ENCODE data around the gene SEC14L2.
"Not testable (repeated sequence)": the region's sequence is repeated elsewhere in the genome, so short reads cannot be mapped to it uniquely, and the experiment has no call there.

SEC14L2 gene

DNA sequence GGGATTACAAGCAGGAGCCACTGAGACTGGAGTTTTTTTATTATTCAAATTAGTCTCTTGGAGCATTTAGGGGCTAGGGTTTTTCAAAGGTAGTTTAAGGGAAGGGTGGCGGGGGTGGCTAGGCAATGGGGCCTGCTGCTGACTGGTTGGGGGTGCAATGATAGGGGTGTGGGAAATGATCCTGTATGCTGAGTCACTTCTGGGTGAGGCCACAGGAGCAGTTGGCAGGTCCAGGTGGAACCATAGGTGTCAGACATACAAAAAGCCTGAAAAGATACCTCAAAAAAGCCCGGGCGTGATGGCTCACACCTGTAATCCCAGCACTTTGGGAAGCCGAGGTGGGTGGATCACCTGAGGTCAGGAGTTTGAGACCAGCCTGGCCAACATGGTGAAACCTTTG lies 42.4 kb downstream of the SEC14L2 start:
- in situ Hi-C loops (cut with MboI; ENCODE audit: low sequenced_read_pairs, unreplicated experiment): no loop called here
- no peak for DNase-seq (ENCODE audit: low spot score)
- TF ChIP-seq CTCF (IDR thresholded peaks at IDR 0.05; ENCODE audit: borderline replicate concordance, control extremely low read depth, extremely low read depth, insufficient read depth, missing control alignments): no peak

GRCh38 chr22:30439836-30440235 lies 43.0 kb downstream of the SEC14L2 start:
- TF ChIP-seq CTCF (IDR thresholded peaks at IDR 0.05; ENCODE audit: borderline replicate concordance, control extremely low read depth, extremely low read depth, insufficient read depth, missing control alignments): no peak
- no peak for DNase-seq (ENCODE audit: low spot score)
- in situ Hi-C loops (cut with MboI; ENCODE audit: low sequenced_read_pairs, unreplicated experiment): no loop called here

DNA sequence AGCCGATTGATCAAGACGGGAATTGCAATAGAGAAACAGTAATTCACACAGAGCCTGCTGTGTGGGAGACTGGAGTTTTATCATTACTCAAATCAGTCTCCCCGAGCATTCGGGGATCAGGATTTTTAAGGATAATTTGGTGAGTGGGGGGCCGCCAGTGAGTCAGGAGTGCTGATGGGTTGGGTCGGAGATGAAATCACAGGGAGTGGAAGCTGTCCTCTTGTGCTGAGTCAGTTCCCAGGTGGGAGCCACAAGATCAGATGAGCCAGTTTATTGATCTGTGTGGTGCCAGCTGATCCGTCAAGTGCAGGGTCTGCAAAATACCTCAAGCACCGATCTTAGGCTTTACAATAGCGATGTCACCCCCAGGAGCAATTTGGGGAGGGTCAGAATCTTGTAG lies 44.3 kb downstream of the SEC14L2 start:
- TF ChIP-seq CTCF (IDR thresholded peaks at IDR 0.05; ENCODE audit: borderline replicate concordance, control extremely low read depth, extremely low read depth, insufficient read depth, missing control alignments): no peak
- in situ Hi-C loops (cut with MboI; ENCODE audit: low sequenced_read_pairs, unreplicated experiment): no loop called here
- DNase-seq (ENCODE audit: low spot score): no peak

GRCh38 chr22:30444632-30445437 lies 48.0 kb downstream of the SEC14L2 start:
- TF ChIP-seq CTCF (IDR thresholded peaks at IDR 0.05; ENCODE audit: borderline replicate concordance, control extremely low read depth, extremely low read depth, insufficient read depth, missing control alignments): peak; percentile 69
- peak; percentile 87 for DNase-seq (ENCODE audit: low spot score)
- in situ Hi-C loops (cut with MboI; ENCODE audit: low sequenced_read_pairs, unreplicated experiment): no loop called here

DNA sequence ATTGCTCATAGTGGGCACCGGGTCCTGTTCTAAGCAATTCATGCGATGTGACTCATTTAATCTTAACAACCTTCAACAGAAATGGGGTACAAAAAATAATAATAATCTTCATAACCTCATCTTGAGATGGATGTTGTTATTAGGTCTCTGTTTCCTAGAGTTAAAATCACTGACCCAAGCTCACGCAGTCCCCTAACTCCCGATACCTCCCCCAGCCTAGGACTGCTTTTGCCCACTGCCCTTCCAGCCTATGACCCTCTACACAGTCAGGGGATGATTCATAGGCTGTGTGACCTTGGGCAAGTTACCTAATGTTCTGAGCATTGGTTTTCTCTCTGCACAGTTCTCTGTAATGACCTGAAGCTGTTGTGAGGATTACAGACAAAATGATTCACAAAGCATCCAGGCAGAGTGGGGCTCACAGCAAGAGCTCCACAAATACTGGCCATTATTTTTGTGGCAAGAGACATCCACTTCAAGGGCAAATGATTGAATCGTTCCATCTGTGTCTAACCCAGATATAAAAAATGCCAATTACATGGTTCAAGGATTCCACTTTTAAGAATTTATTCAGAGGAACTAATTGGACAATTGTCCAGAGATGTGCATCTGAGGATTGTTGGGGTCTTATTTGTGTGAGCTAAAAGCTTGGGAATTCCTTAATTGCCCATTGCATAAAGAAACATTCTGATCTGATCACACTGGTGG lies 48.8 kb downstream of the SEC14L2 start:
- TF ChIP-seq CTCF (IDR thresholded peaks at IDR 0.05; ENCODE audit: borderline replicate concordance, control extremely low read depth, extremely low read depth, insufficient read depth, missing control alignments): no peak
- in situ Hi-C loops (cut with MboI; ENCODE audit: low sequenced_read_pairs, unreplicated experiment): no loop called here
- no peak for DNase-seq (ENCODE audit: low spot score)

GRCh38 chr22:30447656-30448055 lies 50.8 kb downstream of the SEC14L2 start:
- in situ Hi-C loops (cut with MboI; ENCODE audit: low sequenced_read_pairs, unreplicated experiment): no loop called here
- no peak for TF ChIP-seq CTCF (IDR thresholded peaks at IDR 0.05; ENCODE audit: borderline replicate concordance, control extremely low read depth, extremely low read depth, insufficient read depth, missing control alignments)
- DNase-seq (ENCODE audit: low spot score): no peak

DNA sequence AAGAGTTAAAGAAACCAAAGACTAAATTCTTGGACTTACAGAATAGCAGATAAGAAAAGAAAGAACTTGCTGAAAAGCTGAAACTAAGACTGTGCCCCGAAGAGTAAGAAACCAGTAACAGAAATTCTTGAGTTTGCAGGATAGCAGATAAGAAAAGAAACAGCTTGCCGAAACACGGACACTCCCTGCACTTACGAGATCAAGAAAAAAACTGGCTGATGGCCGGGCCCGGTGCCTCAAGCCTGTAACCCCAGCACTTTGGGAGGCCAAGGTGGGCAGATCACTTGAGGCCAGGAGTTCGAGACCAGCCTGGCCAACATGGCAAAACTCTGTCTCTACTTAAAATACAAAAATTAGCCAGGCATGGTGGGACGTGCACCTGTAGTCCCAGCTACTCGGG lies 54.7 kb downstream of the SEC14L2 start:
- in situ Hi-C loops (cut with MboI; ENCODE audit: low sequenced_read_pairs, unreplicated experiment); DNase-seq (ENCODE audit: low spot score): not testable (repeated sequence)

All from GM13976 (cell line).